NAMALWA (cell line): ENCODE results near the gene LMTK2.

Source experiments
- DNase-seq: peaks from one replicate; pipeline ENCODE4 v3.0.0-alpha.2; 2015; ENCODE audit warnings: low spot score

The LMTK2 gene

GRCh38 chr7:98175260-98175940 lies 68.7 kb downstream of the LMTK2 start:
- no peak for DNase-seq

DNA sequence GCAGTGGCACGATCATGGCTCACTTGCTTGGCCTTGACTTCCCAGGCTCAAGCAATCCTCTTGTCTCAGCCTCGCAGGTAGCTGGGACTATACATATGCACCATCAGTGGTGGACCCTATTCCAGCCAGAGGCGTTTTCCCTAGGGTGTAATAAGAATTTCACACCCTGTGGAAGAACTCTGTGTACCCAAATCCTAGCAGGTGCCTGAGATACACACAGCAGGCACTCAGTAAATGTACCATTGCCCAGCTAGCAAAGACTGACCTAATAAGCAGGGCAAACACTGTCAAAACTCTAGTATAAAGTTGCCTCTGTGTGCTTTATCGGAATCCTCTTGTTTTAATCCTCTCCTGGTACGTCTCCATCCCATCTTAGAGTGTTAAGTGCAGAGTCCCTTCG lies 70.9 kb downstream of the LMTK2 start:
- no peak for DNase-seq

- DNase-seq, result no peak
These were observed 71.7 kb downstream of the LMTK2 start for GRCh38 chr7:98178321-98178720.

- no peak for DNase-seq
These were observed 72.3 kb downstream of the LMTK2 start for GRCh38 chr7:98178762-98179490.

- DNase-seq, result no peak
These were observed 74.1 kb downstream of the LMTK2 start for GRCh38 chr7:98180751-98181150.

GRCh38 chr7:98185101-98185500 lies 78.4 kb downstream of the LMTK2 start:
- no peak for DNase-seq

DNA sequence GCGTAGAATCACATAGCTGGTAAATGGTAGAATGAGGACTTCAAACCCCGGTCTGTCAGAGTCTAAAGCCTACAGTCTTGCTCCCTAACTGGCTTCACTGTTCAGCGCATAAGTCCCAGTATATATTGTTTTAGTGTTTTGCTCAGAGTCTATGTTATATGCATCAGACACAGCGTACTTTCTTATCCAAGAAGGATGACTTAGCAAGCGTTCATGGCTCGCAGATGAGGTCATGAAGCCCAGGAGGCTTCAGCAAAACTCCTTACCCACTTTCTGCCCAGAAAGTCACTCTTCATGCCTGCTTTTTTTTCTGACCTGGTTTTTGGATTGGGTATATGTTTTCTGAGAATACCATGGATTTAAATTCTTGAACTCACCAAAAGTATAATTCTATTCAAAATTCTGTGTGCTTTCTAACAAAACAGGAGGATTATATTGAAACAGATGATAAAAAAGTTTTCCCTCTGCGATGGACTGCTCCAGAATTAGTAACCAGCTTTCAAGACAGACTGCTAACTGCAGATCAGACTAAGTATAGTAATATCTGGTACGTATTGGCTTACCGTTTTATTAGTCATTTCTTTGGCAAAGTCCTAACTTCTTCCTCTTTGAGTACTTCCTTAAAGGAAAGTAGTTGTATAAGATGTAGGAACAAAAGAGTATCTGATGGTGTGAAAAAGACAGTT lies 79.9 kb downstream of the LMTK2 start:
- DNase-seq, result no peak

- DNase-seq, result no peak
These were observed 80.5 kb downstream of the LMTK2 start for GRCh38 chr7:98187138-98187502.

GRCh38 chr7:98189559-98189958 lies 82.9 kb downstream of the LMTK2 start:
- DNase-seq, result no peak

GRCh38 chr7:98191668-98192431 lies 85.2 kb downstream of the LMTK2 start:
- no peak for DNase-seq

DNA sequence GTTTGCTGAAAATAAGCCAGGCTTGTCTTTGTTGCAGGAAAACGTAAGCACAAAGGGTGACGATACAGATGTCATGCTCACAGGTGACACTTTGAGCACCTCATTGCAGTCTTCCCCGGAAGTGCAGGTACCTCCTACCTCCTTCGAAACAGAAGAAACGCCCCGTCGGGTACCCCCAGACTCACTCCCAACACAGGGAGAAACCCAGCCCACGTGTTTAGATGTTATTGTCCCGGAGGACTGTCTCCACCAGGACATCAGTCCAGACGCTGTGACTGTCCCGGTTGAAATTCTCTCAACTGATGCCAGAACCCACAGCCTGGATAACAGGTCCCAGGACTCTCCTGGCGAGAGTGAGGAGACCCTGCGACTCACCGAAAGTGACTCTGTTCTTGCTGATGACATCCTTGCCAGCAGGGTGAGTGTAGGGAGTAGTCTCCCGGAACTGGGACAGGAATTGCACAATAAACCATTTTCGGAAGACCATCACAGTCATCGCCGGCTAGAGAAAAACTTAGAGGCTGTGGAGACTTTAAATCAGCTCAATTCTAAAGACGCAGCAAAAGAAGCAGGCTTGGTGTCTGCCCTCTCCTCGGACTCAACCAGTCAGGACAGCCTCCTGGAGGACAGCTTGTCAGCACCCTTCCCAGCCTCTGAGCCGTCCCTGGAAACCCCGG lies 86.3 kb downstream of the LMTK2 start:
- no peak for DNase-seq

DNA sequence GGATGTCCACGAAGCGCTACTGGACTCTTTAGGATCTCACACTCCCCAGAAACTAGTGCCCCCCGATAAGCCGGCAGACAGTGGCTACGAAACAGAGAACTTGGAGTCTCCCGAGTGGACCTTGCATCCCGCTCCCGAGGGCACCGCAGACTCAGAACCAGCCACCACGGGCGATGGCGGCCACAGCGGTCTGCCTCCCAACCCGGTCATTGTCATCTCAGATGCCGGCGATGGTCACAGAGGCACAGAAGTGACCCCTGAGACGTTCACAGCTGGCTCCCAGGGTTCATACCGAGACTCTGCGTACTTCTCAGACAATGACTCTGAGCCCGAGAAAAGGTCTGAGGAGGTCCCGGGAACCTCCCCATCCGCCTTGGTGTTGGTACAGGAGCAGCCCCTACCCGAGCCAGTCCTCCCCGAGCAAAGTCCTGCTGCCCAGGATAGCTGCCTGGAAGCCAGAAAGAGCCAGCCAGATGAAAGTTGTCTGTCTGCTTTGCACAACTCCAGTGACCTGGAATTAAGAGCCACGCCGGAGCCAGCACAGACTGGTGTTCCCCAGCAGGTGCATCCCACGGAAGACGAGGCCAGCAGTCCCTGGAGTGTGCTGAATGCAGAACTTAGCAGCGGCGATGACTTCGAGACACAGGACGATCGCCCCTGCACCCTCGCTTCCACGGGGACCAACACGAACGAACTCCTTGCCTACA lies 87.0 kb downstream of the LMTK2 start:
- DNase-seq, result no peak

DNA sequence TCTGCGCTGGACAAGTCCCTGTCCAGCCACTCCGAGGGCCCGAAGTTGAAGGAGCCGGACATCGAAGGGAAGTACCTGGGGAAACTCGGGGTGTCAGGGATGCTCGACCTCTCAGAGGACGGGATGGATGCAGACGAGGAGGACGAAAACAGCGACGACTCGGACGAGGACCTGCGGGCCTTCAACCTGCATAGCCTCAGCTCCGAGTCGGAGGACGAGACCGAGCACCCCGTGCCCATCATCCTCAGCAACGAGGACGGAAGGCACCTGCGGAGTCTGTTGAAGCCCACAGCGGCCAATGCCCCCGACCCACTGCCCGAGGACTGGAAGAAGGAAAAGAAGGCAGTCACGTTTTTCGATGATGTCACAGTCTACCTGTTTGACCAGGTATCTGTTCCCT lies 87.5 kb downstream of the LMTK2 start:
- no peak for DNase-seq

DNA sequence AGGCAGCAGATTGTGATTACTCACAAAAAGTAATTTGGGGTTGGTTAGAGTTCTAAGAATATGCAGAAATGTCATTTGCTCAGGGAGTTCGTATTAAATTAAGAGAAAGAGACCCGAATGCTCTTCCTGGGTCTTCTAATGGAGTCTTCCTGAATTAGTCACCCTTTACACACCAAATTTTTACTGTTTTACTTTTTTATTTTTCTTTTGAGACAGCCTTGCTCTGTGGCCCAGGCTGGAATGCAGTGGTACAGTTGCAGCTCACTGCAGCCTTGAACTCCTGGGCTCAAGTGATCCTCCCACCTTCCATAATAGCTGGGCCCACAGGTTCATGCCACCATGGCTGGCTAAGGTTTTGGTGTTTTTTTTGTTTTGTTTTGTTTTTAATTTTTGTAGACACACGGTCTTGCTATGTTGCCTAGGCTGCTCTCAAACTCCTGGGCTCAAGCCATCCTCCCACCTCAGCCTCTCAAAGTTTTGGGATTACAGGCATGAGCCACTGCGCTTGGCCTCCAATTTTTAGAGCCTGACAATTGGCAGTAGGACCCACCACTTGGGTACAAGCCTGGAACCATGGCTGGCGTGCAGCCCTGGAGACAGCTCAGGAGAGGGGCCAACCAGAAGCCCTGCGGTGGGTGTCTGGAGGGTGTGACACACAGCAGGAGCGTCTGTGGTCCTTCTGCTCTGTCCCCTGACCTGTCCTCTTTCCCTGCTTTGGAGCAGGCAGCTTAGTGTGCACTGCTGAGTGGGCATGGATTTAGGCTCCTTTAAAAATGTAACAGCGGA lies 88.2 kb downstream of the LMTK2 start:
- no peak for DNase-seq

- no peak for DNase-seq
These were observed 90.3 kb downstream of the LMTK2 start for GRCh38 chr7:98196706-98197605.

- DNase-seq, result no peak
These were observed 92.5 kb downstream of the LMTK2 start for GRCh38 chr7:98199131-98199530.

GRCh38 chr7:98200364-98200763 lies 93.7 kb downstream of the LMTK2 start:
- DNase-seq, result peak; percentile 89

- DNase-seq, result peak; percentile 96
These were observed 95.9 kb downstream of the LMTK2 start for GRCh38 chr7:98202367-98203195.
